ENCODE measurements around the gene PTPRT.

The PTPRT gene

DNA sequence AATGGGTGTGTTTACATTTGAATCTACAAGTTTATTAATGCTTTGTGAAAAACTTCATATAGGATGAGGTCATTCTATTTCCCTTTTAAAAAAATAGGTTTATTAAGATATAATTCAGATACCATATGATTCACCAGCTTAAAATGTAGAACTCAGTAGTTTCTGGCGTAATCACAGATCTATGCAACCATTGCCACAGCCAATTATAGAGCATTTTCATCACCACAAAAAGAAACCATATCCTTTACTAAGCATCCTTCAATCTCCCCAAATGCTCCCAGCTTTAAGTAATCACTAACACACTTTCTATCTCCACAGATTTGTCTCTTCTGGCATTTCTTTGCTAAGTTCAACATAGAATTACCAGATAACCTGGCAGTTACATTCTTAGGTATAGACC is 137.2 kb downstream of the PTPRT start:
- H3K27ac ChIP-seq (ENCODE audit: low read length, poor library complexity, severe bottlenecking): no peak overlapping the region
- no peak overlapping the region for H3K4me2 ChIP-seq (ENCODE audit: low read length, poor library complexity, severe bottlenecking)
- H3K4me3 ChIP-seq (ENCODE audit: insufficient read depth in 1 of 2, low read depth in 1 of 2, low read length in 2 of 2): no peak overlapping the region
- H2AK5ac ChIP-seq (ENCODE audit: low read length, severe bottlenecking): no peak overlapping the region
- no peak overlapping the region for H2BK15ac ChIP-seq (ENCODE audit: low read depth, poor library complexity, severe bottlenecking)
- H3K4ac ChIP-seq (ENCODE audit: low read depth in 1 of 2, low read length in 2 of 2): no peak overlapping the region
- no peak overlapping the region for H2BK12ac ChIP-seq (ENCODE audit: low read length in 2 of 2)
- H3K79me1 ChIP-seq (replicated peaks; ENCODE audit: low read length, poor library complexity, severe bottlenecking): no peaks in the 10 kb centered on the region
- no peak overlapping the region for H2BK5ac ChIP-seq (ENCODE audit: low read depth, low read length, poor library complexity, severe bottlenecking)
- no peak overlapping the region for H3K14ac ChIP-seq (ENCODE audit: low read length in 2 of 2)
- no peak for DNase-seq
- no peaks in the 10 kb centered on the region for H3K36me3 ChIP-seq (ENCODE audit: control insufficient read depth in 1 of 2, insufficient read depth in 2 of 2, low read depth in 1 of 2, low read length in 2 of 2)
- no peaks in the 10 kb centered on the region for H3K9me3 ChIP-seq (ENCODE audit: control insufficient read depth, low read length)
- H3K27me3 ChIP-seq (ENCODE audit: control insufficient read depth in 1 of 2, insufficient read depth in 1 of 2, low read length in 2 of 2): no peaks in the 10 kb centered on the region
- no peak overlapping the region for H4K8ac ChIP-seq (ENCODE audit: low read length)
- no peak overlapping the region for H4K91ac ChIP-seq (ENCODE audit: low read length)
- no peak overlapping the region for H2AFZ ChIP-seq (ENCODE audit: low read depth, low read length)
- H3K18ac ChIP-seq (ENCODE audit: low read depth in 1 of 2, low read length in 2 of 2): no peak overlapping the region
- H3K9ac ChIP-seq (ENCODE audit: low read length): no peak overlapping the region
- no peak overlapping the region for H2BK120ac ChIP-seq (ENCODE audit: low read depth, low read length)
- no peaks in the 10 kb centered on the region for H3K4me1 ChIP-seq (ENCODE audit: control insufficient read depth, insufficient read depth, low read depth, low read length)
- no peak overlapping the region for H3K23ac ChIP-seq (ENCODE audit: low read length in 2 of 2)
- 55% methylated on average over 1 of the region's 1 CpG for WGBS

DNA sequence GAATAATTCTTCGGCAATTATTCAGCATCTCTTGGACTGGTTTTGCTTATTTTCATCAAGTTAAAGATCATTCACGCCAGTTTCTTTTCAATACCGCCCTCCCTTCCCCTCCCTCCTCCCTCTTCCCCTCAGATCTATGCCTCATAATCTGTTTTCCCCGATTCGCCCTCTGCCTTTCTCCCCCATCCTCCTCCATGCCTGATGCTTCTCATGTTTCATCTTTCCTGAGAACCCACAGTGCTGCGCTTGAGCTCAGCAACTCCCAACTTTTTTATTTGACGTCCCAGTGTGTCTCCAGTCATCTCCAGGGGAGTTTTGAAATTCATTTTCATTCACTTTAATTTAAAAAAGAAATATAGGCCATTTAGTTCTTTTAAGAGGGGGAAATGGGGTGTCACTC is 142.7 kb downstream of the PTPRT start:
- no peak overlapping the region for H2BK5ac ChIP-seq (ENCODE audit: low read depth, low read length, poor library complexity, severe bottlenecking)
- WGBS: 50% methylated on average over 7 of the region's 7 CpGs
- H3K18ac ChIP-seq (ENCODE audit: low read depth in 1 of 2, low read length in 2 of 2): no peak overlapping the region
- H3K27me3 ChIP-seq (ENCODE audit: control insufficient read depth in 1 of 2, insufficient read depth in 1 of 2, low read length in 2 of 2): no peaks in the 10 kb centered on the region
- H3K9ac ChIP-seq (ENCODE audit: low read length): no peak overlapping the region
- H3K27ac ChIP-seq (ENCODE audit: low read length, poor library complexity, severe bottlenecking): no peak overlapping the region
- H3K4ac ChIP-seq (ENCODE audit: low read depth in 1 of 2, low read length in 2 of 2): no peak overlapping the region
- no peak overlapping the region for H2BK120ac ChIP-seq (ENCODE audit: low read depth, low read length)
- no peaks in the 10 kb centered on the region for H3K36me3 ChIP-seq (ENCODE audit: control insufficient read depth in 1 of 2, insufficient read depth in 2 of 2, low read depth in 1 of 2, low read length in 2 of 2)
- H2BK12ac ChIP-seq (ENCODE audit: low read length in 2 of 2): no peak overlapping the region
- no peak overlapping the region for H3K14ac ChIP-seq (ENCODE audit: low read length in 2 of 2)
- H3K79me1 ChIP-seq (replicated peaks; ENCODE audit: low read length, poor library complexity, severe bottlenecking): no peaks in the 10 kb centered on the region
- no peaks in the 10 kb centered on the region for H3K4me1 ChIP-seq (ENCODE audit: control insufficient read depth, insufficient read depth, low read depth, low read length)
- H2AK5ac ChIP-seq (ENCODE audit: low read length, severe bottlenecking): no peak overlapping the region
- no peaks in the 10 kb centered on the region for H3K9me3 ChIP-seq (ENCODE audit: control insufficient read depth, low read length)
- no peak overlapping the region for H4K8ac ChIP-seq (ENCODE audit: low read length)
- no peak overlapping the region for H2BK15ac ChIP-seq (ENCODE audit: low read depth, poor library complexity, severe bottlenecking)
- no peak for DNase-seq
- no peak overlapping the region for H3K23ac ChIP-seq (ENCODE audit: low read length in 2 of 2)
- H2AFZ ChIP-seq (ENCODE audit: low read depth, low read length): no peak overlapping the region
- no peak overlapping the region for H4K91ac ChIP-seq (ENCODE audit: low read length)
- H3K4me2 ChIP-seq (ENCODE audit: low read length, poor library complexity, severe bottlenecking): no peak overlapping the region
- no peak overlapping the region for H3K4me3 ChIP-seq (ENCODE audit: insufficient read depth in 1 of 2, low read depth in 1 of 2, low read length in 2 of 2)

DNA sequence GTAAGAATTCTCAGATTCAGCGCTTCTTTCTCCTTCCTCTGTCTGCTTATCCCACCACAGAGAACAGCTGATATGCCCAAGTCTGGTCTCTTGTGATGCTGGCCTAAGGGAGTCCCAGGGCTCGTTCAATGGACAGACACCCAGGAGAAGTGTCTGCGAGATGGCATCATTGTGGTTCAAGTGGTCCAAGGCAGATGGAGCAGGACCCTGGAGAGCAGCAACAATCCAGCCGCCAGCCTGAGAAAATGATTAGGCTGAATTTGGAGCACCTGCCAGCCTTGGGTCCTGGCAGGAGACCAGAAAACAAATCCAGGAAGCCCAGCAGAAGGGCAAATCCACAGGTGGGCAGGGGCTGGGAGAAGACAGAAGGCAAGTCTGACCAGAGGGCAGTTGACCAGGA is 145.8 kb downstream of the PTPRT start:
- Histone ChIP-seq H2BK12ac (ENCODE audit: low read length in 2 of 2) (no peak overlapping the region), H2AFZ (ENCODE audit: low read depth, low read length) (no peak overlapping the region), H3K9ac (ENCODE audit: low read length) (no peak overlapping the region), H3K4me2 (ENCODE audit: low read length, poor library complexity, severe bottlenecking) (no peak overlapping the region), H3K27me3 (ENCODE audit: control insufficient read depth in 1 of 2, insufficient read depth in 1 of 2, low read length in 2 of 2) (no peaks in the 10 kb centered on the region), H3K9me3 (ENCODE audit: control insufficient read depth, low read length) (no peaks in the 10 kb centered on the region), H3K18ac (ENCODE audit: low read depth in 1 of 2, low read length in 2 of 2) (no peak overlapping the region), H3K4me3 (ENCODE audit: insufficient read depth in 1 of 2, low read depth in 1 of 2, low read length in 2 of 2) (no peak overlapping the region), H3K14ac (ENCODE audit: low read length in 2 of 2) (no peak overlapping the region), H4K91ac (ENCODE audit: low read length) (no peak overlapping the region), H3K36me3 (ENCODE audit: control insufficient read depth in 1 of 2, insufficient read depth in 2 of 2, low read depth in 1 of 2, low read length in 2 of 2) (no peaks in the 10 kb centered on the region), H4K8ac (ENCODE audit: low read length) (no peak overlapping the region), H2BK15ac (ENCODE audit: low read depth, poor library complexity, severe bottlenecking) (no peak overlapping the region), H3K27ac (ENCODE audit: low read length, poor library complexity, severe bottlenecking) (no peak overlapping the region), H2AK5ac (ENCODE audit: low read length, severe bottlenecking) (no peak overlapping the region), H3K79me1 (replicated peaks; ENCODE audit: low read length, poor library complexity, severe bottlenecking) (no peaks in the 10 kb centered on the region), H2BK120ac (ENCODE audit: low read depth, low read length) (no peak overlapping the region), H3K4ac (ENCODE audit: low read depth in 1 of 2, low read length in 2 of 2) (no peak overlapping the region), H2BK5ac (ENCODE audit: low read depth, low read length, poor library complexity, severe bottlenecking) (no peak overlapping the region), H3K23ac (ENCODE audit: low read length in 2 of 2) (no peak overlapping the region), H3K4me1 (ENCODE audit: control insufficient read depth, insufficient read depth, low read depth, low read length) (no peaks in the 10 kb centered on the region)
- 35% methylated on average over 3 of the region's 4 CpGs for whole genome bisulfite sequencing
- DNase-seq: no peak

DNA sequence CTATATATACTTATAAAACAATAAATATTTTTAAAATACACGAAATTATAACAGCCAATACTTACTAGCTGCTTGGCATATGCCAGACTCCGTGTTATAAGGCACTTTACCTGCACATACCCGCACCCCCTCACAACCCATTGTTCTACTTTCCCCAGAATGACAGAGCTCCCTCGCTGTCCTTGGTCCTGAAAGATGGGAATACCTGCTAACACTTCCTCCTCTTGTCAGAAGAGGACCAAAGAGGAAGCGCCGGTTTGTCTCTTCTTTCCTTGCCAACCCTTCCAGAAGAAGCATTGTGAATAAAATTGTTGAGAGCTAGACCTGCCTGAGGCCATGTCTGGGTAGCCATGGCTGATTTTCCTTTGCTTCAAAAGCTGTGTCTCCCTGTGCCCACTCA is 149.3 kb downstream of the PTPRT start:
- Histone ChIP-seq H4K91ac (ENCODE audit: low read length) (no peak overlapping the region), H2AK5ac (ENCODE audit: low read length, severe bottlenecking) (no peak overlapping the region), H2AFZ (ENCODE audit: low read depth, low read length) (no peak overlapping the region), H3K4me1 (ENCODE audit: control insufficient read depth, insufficient read depth, low read depth, low read length) (no peaks in the 10 kb centered on the region), H3K36me3 (ENCODE audit: control insufficient read depth in 1 of 2, insufficient read depth in 2 of 2, low read depth in 1 of 2, low read length in 2 of 2) (no peaks in the 10 kb centered on the region), H3K18ac (ENCODE audit: low read depth in 1 of 2, low read length in 2 of 2) (no peak overlapping the region), H4K8ac (ENCODE audit: low read length) (no peak overlapping the region), H3K14ac (ENCODE audit: low read length in 2 of 2) (no peak overlapping the region), H3K9me3 (ENCODE audit: control insufficient read depth, low read length) (no peaks in the 10 kb centered on the region), H3K4me2 (ENCODE audit: low read length, poor library complexity, severe bottlenecking) (no peak overlapping the region), H2BK5ac (ENCODE audit: low read depth, low read length, poor library complexity, severe bottlenecking) (no peak overlapping the region), H3K4me3 (ENCODE audit: insufficient read depth in 1 of 2, low read depth in 1 of 2, low read length in 2 of 2) (no peak overlapping the region), H3K27me3 (ENCODE audit: control insufficient read depth in 1 of 2, insufficient read depth in 1 of 2, low read length in 2 of 2) (no peaks in the 10 kb centered on the region), H3K23ac (ENCODE audit: low read length in 2 of 2) (no peak overlapping the region), H2BK120ac (ENCODE audit: low read depth, low read length) (no peak overlapping the region), H3K9ac (ENCODE audit: low read length) (no peak overlapping the region), H2BK15ac (ENCODE audit: low read depth, poor library complexity, severe bottlenecking) (no peak overlapping the region), H3K79me1 (replicated peaks; ENCODE audit: low read length, poor library complexity, severe bottlenecking) (no peaks in the 10 kb centered on the region), H3K27ac (ENCODE audit: low read length, poor library complexity, severe bottlenecking) (no peak overlapping the region), H3K4ac (ENCODE audit: low read depth in 1 of 2, low read length in 2 of 2) (no peak overlapping the region), H2BK12ac (ENCODE audit: low read length in 2 of 2) (no peak overlapping the region)
- DNase-seq: no peak
- 11% methylated on average over 5 of the region's 6 CpGs for WGBS
